Measurements from ENCODE around the gene THSD4.

GRCh38 chr15:71565631-71566160, 450.4 kb downstream of the THSD4 start:
- no peak for TF ChIP-seq CTCF (IDR thresholded peaks at IDR 0.05; ENCODE audit: low read length)
- TF ChIP-seq EZH2 (IDR thresholded peaks at IDR 0.05; ENCODE audit: borderline replicate concordance, low read length), result no peak
